Measurements from ENCODE around the gene TMUB2. TPM values are rescaled to one million over a fixed set of nuclear protein-coding genes. Genes with fewer than 3 reads are reported as not detected.
A peak's percentile ranks its signal among the peaks of the same experiment; 100 is the strongest.

The TMUB2 gene
- total and polyA plus RNA-seq, 7 donors, result 14.1 to 44.4 (median 20.9) TPM

DNA sequence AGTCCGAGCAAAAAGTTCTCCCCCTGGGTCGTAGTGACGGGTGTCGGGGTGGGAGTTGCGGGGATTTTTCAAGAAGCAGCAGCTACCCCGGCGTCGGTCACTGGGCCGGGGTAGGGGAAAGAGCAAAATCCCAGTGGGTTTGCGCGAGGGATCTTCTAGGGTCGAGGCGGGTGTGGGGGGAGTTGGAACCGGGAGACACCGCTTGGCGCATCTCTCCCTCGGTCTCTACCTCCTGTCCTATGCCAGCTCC is 35.0 kb downstream of the TMUB2 start:
- Histone ChIP-seq H3K4me1 (peaks cover 33% of the 10 kb centered on the region), H3K4me3 (peak overlapping the region; percentile 85), H3K27me3 (ENCODE audit: insufficient read depth in 3 of 3, low read length in 2 of 3) (no peaks in the 10 kb centered on the region), H3K27ac (peak overlapping the region; percentile 98), H3K36me3 (ENCODE audit: insufficient read depth in 1 of 2, low read depth in 1 of 2) (peaks cover 0 to 7% of the 10 kb centered on the region in 2 donors), H3K9me3 (no peaks in the 10 kb centered on the region)
- WGBS, 3 donors, result 1 to 3% (median 1%) methylated on average over 13 to 17 of the region's 17 CpGs
- peak in 1 of 2 donors; percentile 37 for DNase-seq
- TF ChIP-seq, protein P1, sequence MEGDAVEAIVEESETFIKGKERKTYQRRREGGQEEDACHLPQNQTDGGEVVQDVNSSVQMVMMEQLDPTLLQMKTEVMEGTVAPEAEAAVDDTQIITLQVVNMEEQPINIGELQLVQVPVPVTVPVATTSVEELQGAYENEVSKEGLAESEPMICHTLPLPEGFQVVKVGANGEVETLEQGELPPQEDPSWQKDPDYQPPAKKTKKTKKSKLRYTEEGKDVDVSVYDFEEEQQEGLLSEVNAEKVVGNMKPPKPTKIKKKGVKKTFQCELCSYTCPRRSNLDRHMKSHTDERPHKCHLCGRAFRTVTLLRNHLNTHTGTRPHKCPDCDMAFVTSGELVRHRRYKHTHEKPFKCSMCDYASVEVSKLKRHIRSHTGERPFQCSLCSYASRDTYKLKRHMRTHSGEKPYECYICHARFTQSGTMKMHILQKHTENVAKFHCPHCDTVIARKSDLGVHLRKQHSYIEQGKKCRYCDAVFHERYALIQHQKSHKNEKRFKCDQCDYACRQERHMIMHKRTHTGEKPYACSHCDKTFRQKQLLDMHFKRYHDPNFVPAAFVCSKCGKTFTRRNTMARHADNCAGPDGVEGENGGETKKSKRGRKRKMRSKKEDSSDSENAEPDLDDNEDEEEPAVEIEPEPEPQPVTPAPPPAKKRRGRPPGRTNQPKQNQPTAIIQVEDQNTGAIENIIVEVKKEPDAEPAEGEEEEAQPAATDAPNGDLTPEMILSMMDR (IDR thresholded peaks at IDR 0.05), result no peak
- peak in 2 of 4 donors; percentile 0 for ATAC-seq
- intact Hi-C loops (cut with DNase I), result loop anchor here in 1 of 2 donors (5.0 kb wide), 1 partner anchor 281 kb away; the partner anchor contains the start of gene GPATCH8

DNA sequence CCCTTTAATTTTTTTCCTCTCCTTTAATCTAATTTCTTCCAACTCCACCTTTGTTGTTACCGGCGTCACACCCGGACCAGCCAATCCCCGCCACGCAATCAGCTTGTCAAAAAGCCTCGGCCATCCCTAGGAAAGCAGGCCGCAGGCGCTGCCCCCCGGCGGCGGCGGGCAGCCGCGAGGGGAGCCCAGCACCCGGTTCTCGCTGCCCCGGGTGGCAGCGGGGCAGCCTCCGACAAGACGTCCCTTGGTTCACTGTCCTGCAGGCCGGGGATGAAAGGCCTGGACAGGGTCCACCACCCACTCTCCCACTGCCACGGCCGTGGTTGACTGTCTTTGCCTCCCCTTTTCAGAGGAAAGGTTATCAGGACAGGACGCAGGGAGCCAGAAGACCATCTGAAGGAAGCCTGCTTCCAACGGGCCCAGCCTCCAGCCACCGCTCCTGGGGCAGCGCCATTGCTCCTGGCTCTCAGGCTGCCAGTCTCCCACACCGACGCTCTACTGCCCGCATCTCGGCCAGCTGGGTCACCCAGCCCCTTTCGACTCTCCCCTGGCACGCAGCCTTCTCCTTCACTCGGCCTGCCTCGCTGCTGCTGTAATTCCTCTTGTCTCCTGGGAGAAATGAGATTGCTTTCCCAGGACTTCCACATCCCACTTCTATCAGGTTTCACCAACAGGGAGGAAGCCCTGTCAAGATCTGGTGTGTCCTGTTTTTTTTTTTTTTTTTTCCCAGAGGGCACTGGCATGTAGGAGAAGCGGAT is 35.5 kb downstream of the TMUB2 start:
- Histone ChIP-seq H3K27me3 (ENCODE audit: insufficient read depth in 3 of 3, low read length in 2 of 3) (no peaks in the 10 kb centered on the region), H3K27ac (peak overlapping the region; percentile 98), H3K9me3 (no peaks in the 10 kb centered on the region), H3K4me3 (peak overlapping the region; percentile 85), H3K36me3 (ENCODE audit: insufficient read depth in 1 of 2, low read depth in 1 of 2) (peaks cover 0 to 2% of the 10 kb centered on the region in 2 donors), H3K4me1 (peaks cover 28% of the 10 kb centered on the region)
- ATAC-seq (peak; percentile 20 to 54 (median 22)), DNase-seq (peak; percentile 79 to 86)
- 0 to 1% (median 1%) methylated on average over 35 to 36 of the region's 36 CpGs for WGBS, 3 donors
- intact Hi-C loops (cut with DNase I), result loop anchor here in 1 of 2 donors (5.0 kb wide), 1 partner anchor 280 kb away; the partner anchor contains the start of gene GPATCH8
- TF ChIP-seq, protein P1 (IDR thresholded peaks at IDR 0.05), result peak; percentile 8

DNA sequence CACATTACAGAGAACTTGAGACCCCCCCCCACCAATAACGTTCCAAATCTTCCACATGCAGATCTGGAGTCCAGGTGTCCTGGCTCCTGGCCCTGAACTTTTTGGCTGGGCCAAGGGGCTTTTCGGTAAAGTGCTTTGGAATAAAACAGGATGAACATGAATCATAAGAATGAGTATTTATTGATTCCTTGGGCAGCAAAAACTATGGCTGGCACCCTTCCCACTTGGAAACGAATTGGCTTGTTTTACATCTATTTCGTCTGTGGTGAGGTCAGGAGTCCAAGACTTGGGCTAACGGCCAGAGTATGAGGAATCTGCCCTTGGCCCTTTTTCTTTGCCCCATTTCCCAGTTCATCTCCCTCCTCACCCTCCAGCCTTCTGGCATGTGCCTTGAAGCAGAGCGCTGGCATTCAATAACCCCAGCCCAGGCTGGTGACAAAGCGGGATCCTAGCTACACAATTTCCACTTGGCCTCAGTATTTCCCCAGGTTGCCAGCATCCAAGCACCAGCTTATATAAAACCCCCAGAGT is 36.8 kb downstream of the TMUB2 start:
- peak overlapping the region; percentile 85 for H3K4me3 ChIP-seq
- no peaks in the 10 kb centered on the region for H3K9me3 ChIP-seq
- H3K27ac ChIP-seq, result peak overlapping the region; percentile 98
- WGBS, 3 donors, result 9 to 12% (median 10%) methylated on average over 7 of the region's 7 CpGs
- H3K4me1 ChIP-seq, result peaks cover 19% of the 10 kb centered on the region
- TF ChIP-seq, protein P1 (IDR thresholded peaks at IDR 0.05), result no peak
- DNase-seq (peak; percentile 35 to 44), ATAC-seq (no peak)
- intact Hi-C loops (cut with DNase I), result loop anchor here in 1 of 2 donors (5.0 kb wide), 1 partner anchor 279 kb away; the partner anchor contains the start of gene GPATCH8
- H3K36me3 ChIP-seq (ENCODE audit: insufficient read depth in 1 of 2, low read depth in 1 of 2), result no peaks in the 10 kb centered on the region
- no peaks in the 10 kb centered on the region for H3K27me3 ChIP-seq (ENCODE audit: insufficient read depth in 3 of 3, low read length in 2 of 3)

DNA sequence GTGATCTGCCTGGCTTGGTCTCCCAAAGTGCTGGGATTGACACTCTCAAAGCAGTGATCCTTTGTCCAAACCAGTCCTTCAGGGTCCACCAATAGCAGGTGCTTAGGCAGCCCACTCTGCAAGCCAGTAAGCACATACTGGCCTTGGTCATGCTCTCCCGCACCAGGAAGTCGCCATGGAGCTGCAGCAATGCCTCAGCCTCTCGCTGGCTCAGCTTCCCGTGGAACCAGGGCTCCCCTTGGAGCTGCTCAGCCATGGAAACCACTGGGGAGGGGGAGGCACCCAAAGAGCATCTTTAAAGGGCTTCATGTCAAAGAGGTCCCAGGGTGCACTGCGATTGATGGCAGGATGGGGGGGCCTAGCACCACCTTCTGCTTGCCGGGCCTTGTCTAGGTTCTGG is 42.3 kb downstream of the TMUB2 start:
- intact Hi-C loops (cut with DNase I), result no loop called here
- WGBS, 3 donors, result 83 to 89% (median 88%) methylated on average over 6 of the region's 6 CpGs
- no peaks in the 10 kb centered on the region for H3K36me3 ChIP-seq (ENCODE audit: insufficient read depth in 1 of 2, low read depth in 1 of 2)
- H3K27ac ChIP-seq, result no peak overlapping the region
- TF ChIP-seq, protein P1 (IDR thresholded peaks at IDR 0.05), result no peak
- DNase-seq (no peak), ATAC-seq (no peak)
- H3K27me3 ChIP-seq (ENCODE audit: insufficient read depth in 3 of 3, low read length in 2 of 3), result no peaks in the 10 kb centered on the region
- no peaks in the 10 kb centered on the region for H3K9me3 ChIP-seq
- peaks cover 1% of the 10 kb centered on the region for H3K4me1 ChIP-seq
- H3K4me3 ChIP-seq, result no peak overlapping the region
